Measurements from ENCODE around the gene CHD6.

DNA sequence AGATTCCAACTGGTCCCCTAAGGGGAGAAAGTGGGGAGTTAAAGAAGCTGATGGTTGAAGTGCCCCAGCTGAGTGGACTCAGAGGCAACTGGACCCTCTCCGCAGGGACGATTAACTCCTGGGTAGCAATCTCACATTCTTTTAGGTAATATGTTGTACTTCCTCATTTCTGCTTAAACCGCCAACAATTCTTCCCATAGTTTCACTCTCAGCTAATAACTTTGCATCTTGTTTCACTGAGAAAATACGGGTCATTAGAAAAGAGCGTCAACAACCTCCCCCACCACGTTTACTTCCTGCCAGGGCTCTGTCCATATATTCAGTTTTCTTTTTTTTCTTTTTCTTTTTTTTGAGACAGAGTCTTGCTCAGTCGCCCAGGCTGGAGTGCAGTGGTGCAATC lies 39.5 kb upstream of the CHD6 start:
- TF ChIP-seq, protein P1, sequence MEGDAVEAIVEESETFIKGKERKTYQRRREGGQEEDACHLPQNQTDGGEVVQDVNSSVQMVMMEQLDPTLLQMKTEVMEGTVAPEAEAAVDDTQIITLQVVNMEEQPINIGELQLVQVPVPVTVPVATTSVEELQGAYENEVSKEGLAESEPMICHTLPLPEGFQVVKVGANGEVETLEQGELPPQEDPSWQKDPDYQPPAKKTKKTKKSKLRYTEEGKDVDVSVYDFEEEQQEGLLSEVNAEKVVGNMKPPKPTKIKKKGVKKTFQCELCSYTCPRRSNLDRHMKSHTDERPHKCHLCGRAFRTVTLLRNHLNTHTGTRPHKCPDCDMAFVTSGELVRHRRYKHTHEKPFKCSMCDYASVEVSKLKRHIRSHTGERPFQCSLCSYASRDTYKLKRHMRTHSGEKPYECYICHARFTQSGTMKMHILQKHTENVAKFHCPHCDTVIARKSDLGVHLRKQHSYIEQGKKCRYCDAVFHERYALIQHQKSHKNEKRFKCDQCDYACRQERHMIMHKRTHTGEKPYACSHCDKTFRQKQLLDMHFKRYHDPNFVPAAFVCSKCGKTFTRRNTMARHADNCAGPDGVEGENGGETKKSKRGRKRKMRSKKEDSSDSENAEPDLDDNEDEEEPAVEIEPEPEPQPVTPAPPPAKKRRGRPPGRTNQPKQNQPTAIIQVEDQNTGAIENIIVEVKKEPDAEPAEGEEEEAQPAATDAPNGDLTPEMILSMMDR (IDR thresholded peaks at IDR 0.05) = no peak
- TF ChIP-seq POLR2A (IDR thresholded peaks at IDR 0.05) = no peak

Measured in sigmoid colon (tissue), 3 donors.